Peyer's patch (tissue), 4 donors: ENCODE data around the gene TNFRSF1A.

Experiments
- POLR2A ChIP-seq, 2 donors: fragments of 450-650 bp; IDR thresholded peaks; one replicate each; pipeline ENCODE4 v1.5.1; 2017; ENCODE audit warnings: antibody characterized with exemption in 2 of 2, mild to moderate bottlenecking in 2 of 2, moderate library complexity in 2 of 2
- TF ChIP-seq, protein P1 (sequence below), 6 experiments: fragments of 450-650 bp in 4 of 6; fragments of 200-600 bp in 2 of 6; sonication (generic) in 1 of 6; IDR thresholded peaks; one replicate each; pipeline ENCODE4 v1.5.1; 2017 to 2019; ENCODE audit warnings: antibody characterized with exemption in 6 of 6, mild to moderate bottlenecking in 3 of 6, moderate library complexity in 1 of 6

DNA sequence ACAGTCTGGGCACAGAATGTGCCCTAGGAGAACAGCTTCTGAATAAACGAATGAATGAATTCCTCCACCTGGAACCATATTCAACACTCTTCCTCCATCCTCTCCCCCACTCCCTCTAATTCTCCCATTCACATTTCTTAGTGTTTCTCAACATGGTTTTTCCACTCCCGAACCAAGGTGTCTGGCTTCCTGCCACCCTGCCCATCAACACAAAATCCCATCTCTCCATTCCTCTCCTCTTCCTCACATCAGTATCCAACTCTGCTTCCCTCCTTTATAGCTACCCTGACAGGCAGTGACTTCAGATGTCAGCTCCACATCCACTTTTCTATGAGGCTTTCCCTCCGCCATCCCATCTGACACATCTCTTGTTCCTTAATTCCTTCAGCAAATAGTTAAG, 2.9 kb downstream of the TNFRSF1A start:
- TF ChIP-seq, protein P1, sequence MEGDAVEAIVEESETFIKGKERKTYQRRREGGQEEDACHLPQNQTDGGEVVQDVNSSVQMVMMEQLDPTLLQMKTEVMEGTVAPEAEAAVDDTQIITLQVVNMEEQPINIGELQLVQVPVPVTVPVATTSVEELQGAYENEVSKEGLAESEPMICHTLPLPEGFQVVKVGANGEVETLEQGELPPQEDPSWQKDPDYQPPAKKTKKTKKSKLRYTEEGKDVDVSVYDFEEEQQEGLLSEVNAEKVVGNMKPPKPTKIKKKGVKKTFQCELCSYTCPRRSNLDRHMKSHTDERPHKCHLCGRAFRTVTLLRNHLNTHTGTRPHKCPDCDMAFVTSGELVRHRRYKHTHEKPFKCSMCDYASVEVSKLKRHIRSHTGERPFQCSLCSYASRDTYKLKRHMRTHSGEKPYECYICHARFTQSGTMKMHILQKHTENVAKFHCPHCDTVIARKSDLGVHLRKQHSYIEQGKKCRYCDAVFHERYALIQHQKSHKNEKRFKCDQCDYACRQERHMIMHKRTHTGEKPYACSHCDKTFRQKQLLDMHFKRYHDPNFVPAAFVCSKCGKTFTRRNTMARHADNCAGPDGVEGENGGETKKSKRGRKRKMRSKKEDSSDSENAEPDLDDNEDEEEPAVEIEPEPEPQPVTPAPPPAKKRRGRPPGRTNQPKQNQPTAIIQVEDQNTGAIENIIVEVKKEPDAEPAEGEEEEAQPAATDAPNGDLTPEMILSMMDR (IDR thresholded peaks at IDR 0.05) = no peak
- TF ChIP-seq POLR2A (IDR thresholded peaks at IDR 0.05) = no peak
